HCT116 (cell line): ENCODE results near the gene MOK. TPM values are rescaled to one million over a fixed set of nuclear protein-coding genes. Genes with fewer than 3 reads are reported as not detected.

Experiments used
- ATAC-seq: fragments of 200-7000 bp; cut with Tn5 transposase; 2 replicates; pipeline ENCODE4 v1.9.1; 2020; ENCODE audit warnings: mild to moderate bottlenecking, moderate library complexity
- BruUV-seq: library from RNA; stranded (reverse); fragments of 400-500 nt; replicated peaks from 2 replicates; lab custom pipeline; 2021; lab: Mats Ljungman, UMichigan
- CTCF ChIA-PET: fragments of 300-600 bp; sonication (Branson Sonifier 250); formaldehyde crosslinking; loops from one replicate; lab custom pipeline; 2021; ENCODE audit warnings: antibody characterized with exemption; lab: Charles Lee
- POLR2A ChIA-PET: fragments of 300-600, 350-600 bp; sonication (Branson Sonifier 250); formaldehyde crosslinking; loops from one replicate; lab custom pipeline; 2021; ENCODE audit warnings: antibody characterized with exemption; lab: Charles Lee
- RAD21 ChIA-PET, 2 experiments: fragments of 300-600 bp; sonication (Branson Sonifier 250); formaldehyde crosslinking; loops; one replicate each; lab custom pipeline; 2023; ENCODE audit warnings: low total read pairs in 2 of 2; ENCODE audit not compliant: uncharacterized antibody in 2 of 2, unreplicated experiment in 2 of 2, low non-redundant PET in 1 of 2; lab: Charles Lee
- DNase-seq: peaks from one replicate; pipeline ENCODE4 v3.0.0-alpha.2; 2010; ENCODE audit warnings: low read depth, low spot score
- H2AFZ ChIP-seq: fragments of 200-600 bp; shearing (Covaris generic), sonication (generic); 2 replicates; pipeline ENCODE4 v1.6.1; 2017; ENCODE audit warnings: low read depth, mixed run types, mixed read lengths, antibody characterized with exemption, low read length; ENCODE audit not compliant: poor library complexity, severe bottlenecking
- H3K27ac ChIP-seq: 2 replicates; pipeline ENCODE4 v1.5.1; 2012; ENCODE audit warnings: low read depth, low read length
- H3K27me3 ChIP-seq: fragments of 200-600 bp; sonication (generic); 2 replicates; pipeline ENCODE4 v1.6.1; 2016; ENCODE audit warnings: mixed run types, low read length, mixed read lengths; ENCODE audit not compliant: insufficient read depth
- H3K36me3 ChIP-seq, 2 experiments: fragments of 200-500 bp in 1 of 2; fragments of 200-600 bp in 1 of 2; sonication (Bioruptor generic) in 1 of 2; sonication (generic) in 1 of 2; 2 replicates each; pipeline versions ENCODE4 v1.5.1 to v1.6.1; 2014 to 2016; ENCODE audit warnings: low read length in 2 of 2, inconsistent platforms in 1 of 2, mixed read lengths in 1 of 2, mixed run types in 1 of 2; ENCODE audit not compliant: insufficient read depth in 2 of 2, control insufficient read depth in 1 of 2
- H3K4me1 ChIP-seq, 2 experiments: fragments of 200-600 bp in 1 of 2; sonication (generic) in 1 of 2; 2 replicates each; pipeline versions ENCODE4 v1.5.1 to v1.6.1; 2012 to 2017; ENCODE audit warnings: low read length in 2 of 2, inconsistent platforms in 1 of 2, mild to moderate bottlenecking in 1 of 2, mixed read lengths in 1 of 2, mixed run types in 1 of 2, moderate library complexity in 1 of 2; ENCODE audit not compliant: insufficient read depth in 2 of 2, control insufficient read depth in 1 of 2
- H3K4me2 ChIP-seq: fragments of 200-600 bp; sonication (generic); 2 replicates; pipeline ENCODE4 v1.6.1; 2017; ENCODE audit warnings: mixed run types, low read length, mixed read lengths
- H3K4me3 ChIP-seq, 2 experiments: fragments of 200-600 bp in 1 of 2; sonication (generic) in 1 of 2; replicated peaks in 1 of 2; 2 replicates each; pipeline ENCODE4 v1.5.1; 2011 to 2016; ENCODE audit warnings: low read length in 2 of 2, control low read depth in 1 of 2, low read depth in 1 of 2, mild to moderate bottlenecking in 1 of 2, mixed read lengths in 1 of 2, mixed run types in 1 of 2
- H3K79me2 ChIP-seq: fragments of 200-600 bp; sonication (generic); 2 replicates; pipeline ENCODE4 v1.6.1; 2017; ENCODE audit warnings: mild to moderate bottlenecking, mixed run types, low read length, moderate library complexity, mixed read lengths; ENCODE audit not compliant: insufficient read depth
- H3K9ac ChIP-seq: fragments of 200-600 bp; sonication (generic); 2 replicates; pipeline ENCODE4 v1.6.1; 2016; ENCODE audit warnings: low read length, mixed read lengths
- H3K9me2 ChIP-seq: fragments of 200-600 bp; sonication (generic), shearing (Covaris generic); 2 replicates; pipeline ENCODE4 v1.6.1; 2017; ENCODE audit warnings: mixed run types, mild to moderate bottlenecking, moderate library complexity; ENCODE audit not compliant: insufficient read depth
- H3K9me3 ChIP-seq, 2 experiments: fragments of 200-500 bp in 1 of 2; fragments of 200-600 bp in 1 of 2; sonication (Bioruptor generic) in 1 of 2; sonication (generic) in 1 of 2; 2 replicates each; pipeline ENCODE4 v1.6.1; 2014 to 2017; ENCODE audit warnings: low read length in 2 of 2, mixed read lengths in 2 of 2, inconsistent platforms in 1 of 2, low read depth in 1 of 2, mild to moderate bottlenecking in 1 of 2, mixed run types in 1 of 2, moderate library complexity in 1 of 2; ENCODE audit not compliant: control insufficient read depth in 1 of 2, insufficient read depth in 1 of 2
- H4K20me1 ChIP-seq: fragments of 200-600 bp; sonication (generic), shearing (Covaris generic); 2 replicates; pipeline ENCODE4 v1.6.1; 2017; ENCODE audit warnings: mixed run types, mild to moderate bottlenecking, moderate library complexity; ENCODE audit not compliant: insufficient read depth
- CEBPB ChIP-seq: IDR thresholded peaks from 2 replicates; pipeline ENCODE4 v1.6.1; 2012; ENCODE audit warnings: low read depth
- EGR1 ChIP-seq: IDR thresholded peaks from 2 replicates; pipeline ENCODE4 v1.6.1; 2012; ENCODE audit warnings: low read depth
- ELF1 ChIP-seq: IDR thresholded peaks from 2 replicates; pipeline ENCODE4 v1.6.1; 2012; ENCODE audit warnings: low read depth, borderline replicate concordance
- EZH2 ChIP-seq: fragments of 200-600 bp; sonication (generic); IDR thresholded peaks from 2 replicates; pipeline ENCODE4 v1.6.1; 2017; ENCODE audit warnings: antibody characterized with exemption, mixed run types
- EZH2phosphoT487 ChIP-seq: fragments of 200-600 bp; IDR thresholded peaks from 2 replicates; pipeline ENCODE4 v1.6.1; 2018; ENCODE audit warnings: antibody characterized with exemption, borderline replicate concordance
- FOSL1 ChIP-seq: IDR thresholded peaks from 2 replicates; pipeline ENCODE4 v1.6.1; 2012; ENCODE audit warnings: low read depth
- JUND ChIP-seq: IDR thresholded peaks from 2 replicates; pipeline ENCODE4 v1.6.1; 2012
- RAD21 ChIP-seq: IDR thresholded peaks from 2 replicates; pipeline ENCODE4 v1.6.1; 2012; ENCODE audit warnings: low read depth, mild to moderate bottlenecking
- SIN3A ChIP-seq: IDR thresholded peaks from 2 replicates; pipeline ENCODE4 v1.6.1; 2012; ENCODE audit warnings: low read depth
- SP1 ChIP-seq: IDR thresholded peaks from 2 replicates; pipeline ENCODE4 v1.6.1; 2012; ENCODE audit warnings: low read depth
- SRF ChIP-seq: IDR thresholded peaks from 2 replicates; pipeline ENCODE4 v1.6.1; 2012; ENCODE audit warnings: low read depth
- TCF7L2 ChIP-seq: IDR thresholded peaks from 2 replicates; pipeline ENCODE4 v1.7.0; 2011; ENCODE audit warnings: borderline replicate concordance, inconsistent platforms; ENCODE audit not compliant: insufficient read depth, insufficient read length; ENCODE audit errors: extremely low read depth
- ZFX ChIP-seq: fragments of 450-650 bp; IDR thresholded peaks from 2 replicates; pipeline ENCODE4 v1.6.1; 2017
- ZNF274 ChIP-seq: fragments of 200-500 bp; sonication (Bioruptor generic); IDR thresholded peaks from 2 replicates; pipeline ENCODE4 v1.6.1; 2014; ENCODE audit warnings: mild to moderate bottlenecking, low read depth, low read length, inconsistent platforms
- intact Hi-C: fragments of 100-400 bp; cut with micrococcal nuclease; formaldehyde crosslinking; loops from 2 replicates; pipeline ENCODE4 v1.10.0; 2022
- total RNA-seq: library from RNA; stranded (reverse); gene quantifications from one replicate; pipeline ENCODE4 v1.2.1, GENCODE V29; 2021; ENCODE audit not compliant: unreplicated experiment
- TF ChIP-seq, protein P1 (sequence below), 3 experiments: fragments of 200-600 bp in 1 of 3; sonication (generic) in 1 of 3; IDR thresholded peaks in 2 of 3; conservative IDR thresholded peaks in 1 of 3; 2 replicates each; pipeline ENCODE4 v1.5.1; 2012 to 2017; ENCODE audit warnings: low read depth in 2 of 3, low read length in 2 of 3, antibody characterized with exemption in 1 of 3, borderline replicate concordance in 1 of 3, control low read depth in 1 of 3, mild to moderate bottlenecking in 1 of 3, mixed read lengths in 1 of 3, mixed run types in 1 of 3, moderate library complexity in 1 of 3; ENCODE audit not compliant: insufficient read depth in 1 of 3
- TF ChIP-seq, protein P2 (sequence below): IDR thresholded peaks from 2 replicates; pipeline ENCODE4 v1.6.1; 2012

Gene MOK
- total RNA-seq, 1 experiment from 2014 or later, result 9.4 TPM

DNA sequence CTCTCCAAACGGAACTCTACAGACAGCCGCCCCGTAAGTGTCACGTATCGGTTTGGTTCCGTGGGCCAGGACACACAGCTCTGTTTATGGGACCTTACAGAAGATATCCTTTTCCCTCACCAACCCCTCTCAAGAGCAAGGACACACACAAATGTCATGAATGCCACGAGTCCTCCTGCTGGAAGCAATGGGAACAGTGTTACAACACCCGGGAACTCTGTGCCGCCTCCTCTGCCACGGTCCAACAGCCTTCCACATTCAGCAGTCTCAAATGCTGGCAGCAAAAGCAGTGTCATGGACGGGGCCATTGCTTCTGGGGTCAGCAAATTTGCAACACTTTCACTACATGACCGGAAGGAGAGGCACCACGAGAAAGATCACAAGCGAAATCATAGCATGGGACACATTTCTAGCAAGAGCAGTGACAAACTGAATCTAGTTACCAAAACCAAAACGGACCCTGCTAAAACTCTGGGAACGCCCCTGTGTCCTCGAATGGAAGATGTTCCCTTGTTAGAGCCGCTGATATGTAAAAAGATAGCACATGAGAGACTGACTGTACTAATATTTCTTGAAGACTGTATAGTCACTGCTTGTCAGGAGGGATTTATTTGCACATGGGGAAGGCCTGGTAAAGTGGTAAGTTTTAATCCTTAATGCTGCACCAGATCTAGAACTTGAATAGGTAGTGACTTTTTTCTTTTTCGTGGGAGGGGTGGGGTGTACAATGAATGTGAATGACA is 95.6 kb downstream of the MOK start:
- TF ChIP-seq RAD21 (peak; percentile 26; the same call in 1 of the 2 replicates), EZH2phosphoT487 (no peak)
- TF ChIP-seq, protein P1, sequence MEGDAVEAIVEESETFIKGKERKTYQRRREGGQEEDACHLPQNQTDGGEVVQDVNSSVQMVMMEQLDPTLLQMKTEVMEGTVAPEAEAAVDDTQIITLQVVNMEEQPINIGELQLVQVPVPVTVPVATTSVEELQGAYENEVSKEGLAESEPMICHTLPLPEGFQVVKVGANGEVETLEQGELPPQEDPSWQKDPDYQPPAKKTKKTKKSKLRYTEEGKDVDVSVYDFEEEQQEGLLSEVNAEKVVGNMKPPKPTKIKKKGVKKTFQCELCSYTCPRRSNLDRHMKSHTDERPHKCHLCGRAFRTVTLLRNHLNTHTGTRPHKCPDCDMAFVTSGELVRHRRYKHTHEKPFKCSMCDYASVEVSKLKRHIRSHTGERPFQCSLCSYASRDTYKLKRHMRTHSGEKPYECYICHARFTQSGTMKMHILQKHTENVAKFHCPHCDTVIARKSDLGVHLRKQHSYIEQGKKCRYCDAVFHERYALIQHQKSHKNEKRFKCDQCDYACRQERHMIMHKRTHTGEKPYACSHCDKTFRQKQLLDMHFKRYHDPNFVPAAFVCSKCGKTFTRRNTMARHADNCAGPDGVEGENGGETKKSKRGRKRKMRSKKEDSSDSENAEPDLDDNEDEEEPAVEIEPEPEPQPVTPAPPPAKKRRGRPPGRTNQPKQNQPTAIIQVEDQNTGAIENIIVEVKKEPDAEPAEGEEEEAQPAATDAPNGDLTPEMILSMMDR (IDR thresholded peaks at IDR 0.05 in 2 of 3, conservative IDR thresholded peaks at IDR 0.05 in 1 of 3; ENCODE audit: borderline replicate concordance in 1 of 3, insufficient read depth in 1 of 3, low read depth in 2 of 3, low read length in 2 of 3), result peak in 2 of 3 experiments; percentile 31 to 44; a peak in 3 of 6 replicates
- Histone ChIP-seq H3K4me2 (no peak overlapping the region), H3K4me1 (no peaks in the 10 kb centered on the region), H3K79me2 (peaks cover 21% of the 10 kb centered on the region), H3K36me3 (peaks cover 2 to 3% of the 10 kb centered on the region in 2 experiments; a peak in 2 of 4 replicates), H3K9me2 (no peaks in the 10 kb centered on the region), H3K4me3 (no peak overlapping the region), H3K27me3 (no peaks in the 10 kb centered on the region), H4K20me1 (no peaks in the 10 kb centered on the region), H3K9ac (no peak overlapping the region), H3K9me3 (no peaks in the 10 kb centered on the region), H3K27ac (no peak overlapping the region), H2AFZ (no peak overlapping the region)
- POLR2A ChIA-PET, result no interaction called here
- CTCF ChIA-PET, result no interaction called here
- RAD21 ChIA-PET, result no interaction called here
- peak; percentile 76 for ATAC-seq
- no TSS peak for BruUV-seq
- DNase-seq, result no peak
- intact Hi-C loops, result no loop called here

- no peak for TF ChIP-seq TCF7L2
- TF ChIP-seq SP1, result no peak
- TF ChIP-seq EZH2phosphoT487, result no peak
- TF ChIP-seq CEBPB, result no peak
- TF ChIP-seq FOSL1, result no peak
- TF ChIP-seq SRF, result no peak
- TF ChIP-seq EGR1, result no peak
- no peak for TF ChIP-seq SIN3A
- TF ChIP-seq ELF1, result no peak
- no peak for TF ChIP-seq EZH2
- TF ChIP-seq, protein P2, sequence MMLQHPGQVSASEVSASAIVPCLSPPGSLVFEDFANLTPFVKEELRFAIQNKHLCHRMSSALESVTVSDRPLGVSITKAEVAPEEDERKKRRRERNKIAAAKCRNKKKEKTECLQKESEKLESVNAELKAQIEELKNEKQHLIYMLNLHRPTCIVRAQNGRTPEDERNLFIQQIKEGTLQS, result no peak
- TF ChIP-seq JUND, result no peak
- no peak for TF ChIP-seq ZFX
- TF ChIP-seq ZNF274, result no peak
- DNase-seq, result no peak
- H2AFZ ChIP-seq, result no peak overlapping the region
- no peak overlapping the region for H3K4me3 ChIP-seq
- intact Hi-C loops, result no loop called here
- ATAC-seq, result no peak
- CTCF ChIA-PET, result no interaction called here
- H4K20me1 ChIP-seq, result no peaks in the 10 kb centered on the region
- H3K4me2 ChIP-seq, result no peak overlapping the region
- peaks cover 21% of the 10 kb centered on the region for H3K79me2 ChIP-seq
- H3K9me3 ChIP-seq, result no peaks in the 10 kb centered on the region
- RAD21 ChIA-PET, result no interaction called here
- no peaks in the 10 kb centered on the region for H3K27me3 ChIP-seq
- BruUV-seq, result no TSS peak
- no peaks in the 10 kb centered on the region for H3K9me2 ChIP-seq
- no peak overlapping the region for H3K27ac ChIP-seq
- POLR2A ChIA-PET, result no interaction called here
- peaks cover 2 to 3% of the 10 kb centered on the region in 2 experiments; a peak in 2 of 4 replicates for H3K36me3 ChIP-seq
- H3K9ac ChIP-seq, result no peak overlapping the region
- H3K4me1 ChIP-seq, result no peaks in the 10 kb centered on the region
Measured at GRCh38 chr14:102208741-102209140, 96.2 kb downstream of the MOK start.
